Common myeloid progenitor, CD34-positive (primary cell): ENCODE measurements around the gene ITIH6.

Source experiments
- CTCF ChIA-PET: fragments of 350-600 bp; sonication (Branson Sonifier 250); formaldehyde crosslinking; loops from one replicate; lab custom pipeline; 2021; ENCODE audit warnings: antibody characterized with exemption; lab: Charles Lee
- POLR2A ChIA-PET: fragments of 350-600 bp; sonication (Branson Sonifier 250); formaldehyde crosslinking; loops from one replicate; lab custom pipeline; 2021; ENCODE audit warnings: antibody characterized with exemption; lab: Charles Lee
- DNase-seq, 3 donors: peaks; one replicate each; pipeline versions ENCODE4 v3.0.0 to v3.0.0-alpha.2; 2013
- H3K27ac ChIP-seq, 2 experiments: 1 replicate in 1 of 2; 2 replicates in 1 of 2; pipeline ENCODE4 v1.7.0; 2013; ENCODE audit warnings: inconsistent platforms in 2 of 2, low read length in 2 of 2, mild to moderate bottlenecking in 2 of 2, low read depth in 1 of 2, moderate library complexity in 1 of 2; ENCODE audit not compliant: severe bottlenecking in 2 of 2, insufficient read depth in 1 of 2, poor library complexity in 1 of 2
- H3K27me3 ChIP-seq, 5 experiments: replicated peaks in 2 of 5; 1 replicate in 3 of 5; 2 replicates in 2 of 5; pipeline versions ENCODE4 v1.6.1 to v1.7.0; 2013; ENCODE audit warnings: low read length in 4 of 5, mild to moderate bottlenecking in 2 of 5, moderate library complexity in 2 of 5, inconsistent platforms in 1 of 5; ENCODE audit not compliant: insufficient read depth in 5 of 5, control insufficient read depth in 4 of 5
- H3K36me3 ChIP-seq, 4 experiments: 1 replicate in 2 of 4; 2 replicates in 2 of 4; pipeline versions ENCODE4 v1.6.1 to v1.7.0; 2013; ENCODE audit warnings: low read length in 3 of 4, control low read depth in 1 of 4, mild to moderate bottlenecking in 1 of 4; ENCODE audit not compliant: control insufficient read depth in 4 of 4, insufficient read depth in 4 of 4
- H3K4me1 ChIP-seq, 4 experiments: 1 replicate in 3 of 4; 2 replicates in 1 of 4; pipeline versions ENCODE4 v1.6.1 to v1.7.1; 2013; ENCODE audit warnings: low read length in 3 of 4, mild to moderate bottlenecking in 3 of 4, control low read depth in 1 of 4, inconsistent platforms in 1 of 4, moderate library complexity in 1 of 4; ENCODE audit not compliant: control insufficient read depth in 4 of 4, insufficient read depth in 4 of 4; ENCODE audit errors: control extremely low read depth in 1 of 4
- H3K4me3 ChIP-seq, 7 experiments: 1 replicate in 4 of 7; 2 replicates in 3 of 7; pipeline versions ENCODE4 v1.5.1 to v1.7.0; 2013; ENCODE audit warnings: mild to moderate bottlenecking in 7 of 7, low read length in 6 of 7, moderate library complexity in 6 of 7, inconsistent platforms in 2 of 7, low read depth in 2 of 7, control low read depth in 1 of 7; ENCODE audit not compliant: insufficient read depth in 4 of 7, control insufficient read depth in 1 of 7; ENCODE audit errors: extremely low read depth in 1 of 7
- H3K9me3 ChIP-seq, 5 experiments: 1 replicate in 4 of 5; 2 replicates in 1 of 5; pipeline versions ENCODE4 v1.6.1 to v1.7.1; 2013; ENCODE audit warnings: low read length in 4 of 5, mild to moderate bottlenecking in 2 of 5, inconsistent platforms in 1 of 5, low read depth in 1 of 5, moderate library complexity in 1 of 5; ENCODE audit not compliant: control insufficient read depth in 4 of 5, insufficient read depth in 2 of 5; ENCODE audit errors: control extremely low read depth in 1 of 5
- WGBS: methylation state at CpG from one replicate; pipeline ENCODE4 v1.1.5; 2013; ENCODE audit not compliant: insufficient coverage; 5-methylcytosine and 5-hydroxymethylcytosine counted together

ITIH6 gene

DNA sequence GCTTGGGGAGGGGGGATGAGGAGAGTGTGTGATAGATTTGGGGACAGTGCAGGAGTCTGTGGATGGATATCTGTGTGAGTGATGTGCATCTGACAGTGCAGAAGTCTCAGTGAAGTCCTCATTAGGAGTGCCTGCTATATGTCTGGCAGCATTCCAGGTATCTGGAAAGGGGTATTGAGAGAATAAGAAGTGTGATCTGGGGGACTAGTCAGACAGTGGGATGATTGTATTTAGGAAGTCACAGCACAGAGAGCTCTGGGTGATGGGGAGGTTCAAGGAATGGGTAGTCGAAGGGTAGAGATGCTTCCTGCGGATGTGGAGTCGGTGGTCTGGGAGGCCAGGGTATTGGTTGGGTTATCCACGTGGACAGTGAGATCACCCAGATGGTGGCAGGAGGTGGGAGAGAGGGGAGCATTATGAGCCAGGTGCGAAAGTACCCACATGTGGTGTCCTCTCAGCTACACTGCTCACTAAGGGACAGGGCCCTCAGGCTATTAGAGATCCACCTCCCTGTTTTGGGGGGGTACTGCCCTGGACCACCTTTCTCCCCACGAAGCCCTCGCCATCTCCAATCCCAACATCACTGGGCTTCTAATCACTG lies 19.3 kb upstream of the ITIH6 start:
- H3K4me1 ChIP-seq = peaks cover 0 to 3% (median 2%) of the 10 kb centered on the region in 4 experiments
- WGBS = 66% methylated on average over 4 of the region's 7 CpGs
- H3K27ac ChIP-seq = no peak overlapping the region
- no peak overlapping the region for H3K4me3 ChIP-seq
- ChIA-PET CTCF (no interaction called here), POLR2A (no interaction called here)
- no peak for DNase-seq
- H3K9me3 ChIP-seq = no peaks in the 10 kb centered on the region
- peaks cover 3 to 38% (median 8%) of the 10 kb centered on the region in 4 experiments for H3K36me3 ChIP-seq
- H3K27me3 ChIP-seq = no peaks in the 10 kb centered on the region

DNA sequence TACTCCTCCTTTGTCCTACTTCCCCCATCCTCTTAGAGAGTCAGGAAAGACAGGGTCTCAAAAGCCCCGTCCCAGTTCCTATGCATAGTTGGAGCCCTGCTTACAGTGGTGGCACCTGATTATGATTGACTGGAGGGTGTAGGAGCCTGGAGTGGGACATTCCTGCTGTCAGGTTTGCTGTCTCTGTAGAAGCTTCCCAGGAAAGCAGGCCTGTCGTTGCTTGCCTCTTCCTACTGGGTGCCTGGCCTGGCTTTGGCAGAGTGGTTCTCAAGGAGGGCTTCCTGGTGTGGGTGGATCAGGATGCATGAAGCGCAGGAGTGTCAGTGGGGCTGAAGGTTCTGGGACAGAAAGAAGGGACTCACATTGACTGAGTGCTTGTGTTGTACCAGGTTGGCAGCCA lies 14.3 kb upstream of the ITIH6 start:
- H3K27ac ChIP-seq = no peak overlapping the region
- CTCF ChIA-PET = no interaction called here
- H3K27me3 ChIP-seq = no peaks in the 10 kb centered on the region
- peaks cover 7 to 64% (median 24%) of the 10 kb centered on the region in 4 experiments for H3K36me3 ChIP-seq
- 75% methylated on average over 2 of the region's 3 CpGs for WGBS
- H3K9me3 ChIP-seq = no peaks in the 10 kb centered on the region
- POLR2A ChIA-PET = no interaction called here
- no peak for DNase-seq
- H3K4me1 ChIP-seq = peaks cover 0 to 8% (median 6%) of the 10 kb centered on the region in 4 experiments
- no peak overlapping the region for H3K4me3 ChIP-seq

DNA sequence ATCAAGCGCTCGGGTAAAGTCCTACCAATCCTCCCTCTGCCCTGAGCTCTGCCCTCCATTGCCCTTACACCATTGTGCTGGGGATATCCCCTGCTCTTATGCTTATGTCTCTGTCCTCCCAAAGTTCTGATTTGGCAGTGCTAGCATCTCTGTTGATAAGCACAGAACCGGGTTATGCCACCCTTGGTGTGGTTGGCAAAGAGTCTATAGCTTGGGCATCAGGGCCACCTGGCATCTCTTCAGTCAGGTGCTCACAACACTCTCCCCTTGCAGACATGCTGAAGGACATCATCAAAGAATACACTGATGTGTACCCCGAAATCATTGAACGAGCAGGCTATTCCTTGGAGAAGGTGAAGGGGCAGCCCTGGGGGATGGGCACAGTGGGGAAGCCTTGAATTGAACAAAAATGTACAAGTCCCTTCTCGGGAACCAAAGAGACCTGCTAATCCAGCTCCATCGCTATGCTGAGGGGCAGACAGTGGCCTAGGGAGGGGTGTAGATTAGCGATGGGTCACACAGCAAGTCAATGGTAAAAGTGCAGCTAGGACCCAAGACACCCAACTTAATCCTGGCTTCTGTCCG lies 13.3 kb upstream of the ITIH6 start:
- Histone ChIP-seq H3K27me3 (no peaks in the 10 kb centered on the region), H3K4me1 (peaks cover 0 to 8% (median 6%) of the 10 kb centered on the region in 4 experiments), H3K36me3 (peaks cover 7 to 64% (median 24%) of the 10 kb centered on the region in 4 experiments), H3K4me3 (no peak overlapping the region), H3K27ac (no peak overlapping the region), H3K9me3 (no peaks in the 10 kb centered on the region)
- DNase-seq = no peak
- CTCF ChIA-PET = no interaction called here
- POLR2A ChIA-PET = no interaction called here
- WGBS = 90% methylated on average over 8 of the region's 9 CpGs

DNA sequence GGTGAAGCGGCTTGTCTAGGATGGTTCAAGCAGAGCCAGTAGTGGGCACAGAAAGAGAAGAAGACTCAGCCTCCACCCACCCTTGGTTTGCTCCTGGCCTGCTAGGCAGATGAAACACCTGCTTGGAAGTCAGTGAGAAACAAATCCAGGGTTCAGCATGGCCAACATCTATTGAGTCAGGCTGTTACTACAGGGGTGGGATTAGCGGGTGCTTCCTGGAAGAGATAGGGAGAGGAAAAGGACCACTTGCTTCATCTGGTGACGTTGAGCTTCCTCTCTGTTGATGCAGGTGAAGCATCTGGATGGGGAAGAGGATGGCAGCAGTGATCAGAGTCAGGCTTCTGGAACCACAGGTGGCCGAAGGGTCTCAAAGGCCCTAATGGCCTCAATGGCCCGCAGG lies 12.5 kb upstream of the ITIH6 start:
- Histone ChIP-seq H3K9me3 (no peaks in the 10 kb centered on the region), H3K27me3 (no peaks in the 10 kb centered on the region), H3K36me3 (peaks cover 7 to 58% (median 23%) of the 10 kb centered on the region in 4 experiments), H3K4me3 (no peak overlapping the region), H3K4me1 (peaks cover 0 to 8% (median 6%) of the 10 kb centered on the region in 4 experiments), H3K27ac (no peak overlapping the region)
- no peak for DNase-seq
- CTCF ChIA-PET = no interaction called here
- POLR2A ChIA-PET = no interaction called here
- WGBS = 84% methylated on average over 4 of the region's 5 CpGs

DNA sequence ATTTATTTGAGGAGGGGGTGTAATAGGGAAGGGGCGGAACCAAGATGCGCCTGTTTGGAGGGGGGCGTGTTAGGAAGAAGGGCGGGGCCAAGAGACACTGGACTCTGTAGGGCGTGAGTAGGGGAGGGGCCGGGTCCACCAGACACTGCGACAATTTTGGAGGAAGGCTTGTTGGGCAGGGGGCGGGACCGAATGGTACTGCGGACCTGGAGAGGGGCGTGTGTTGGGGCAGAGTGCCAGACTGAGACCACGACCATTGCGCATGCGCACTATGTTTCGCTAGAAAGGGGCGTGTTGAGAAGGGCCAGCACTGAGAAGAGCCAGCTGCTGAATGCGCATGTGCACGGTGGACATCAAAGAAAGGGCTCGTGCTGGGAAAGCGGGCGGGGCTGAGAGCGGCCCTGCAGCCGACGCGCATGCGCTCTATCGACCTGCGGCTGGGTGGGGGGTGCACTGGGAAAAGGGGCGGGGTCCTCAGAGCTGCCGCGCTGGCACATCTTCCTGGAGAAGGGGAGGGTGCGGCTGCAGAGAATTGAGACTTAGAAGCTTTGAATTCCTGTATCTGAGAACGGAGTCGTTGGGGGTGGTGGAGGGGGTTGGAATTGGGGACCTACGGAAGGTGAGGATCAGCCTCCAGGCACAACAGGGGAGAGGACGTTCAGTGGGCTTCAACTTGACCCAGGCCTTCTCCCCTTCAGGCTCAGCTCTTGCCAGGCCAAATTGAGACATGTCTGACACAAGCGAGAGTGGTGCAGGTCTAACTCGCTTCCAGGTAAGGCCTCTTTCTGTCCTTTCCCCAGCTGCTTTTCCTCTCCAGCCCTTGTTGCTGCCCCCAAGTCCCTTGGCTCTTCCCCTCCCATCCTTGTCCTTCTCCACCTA lies 10.8 kb upstream of the ITIH6 start:
- Histone ChIP-seq H3K36me3 (peaks cover 7 to 41% (median 20%) of the 10 kb centered on the region in 4 experiments), H3K4me3 (peak overlapping the region; percentile 57 to 91 (median 73)), H3K27ac (peak overlapping the region; percentile 44 to 71), H3K27me3 (no peaks in the 10 kb centered on the region), H3K4me1 (peaks cover 0 to 8% (median 6%) of the 10 kb centered on the region in 4 experiments), H3K9me3 (no peaks in the 10 kb centered on the region)
- 36% methylated on average over 33 of the region's 38 CpGs for WGBS
- POLR2A ChIA-PET = interaction anchor here (0.6 kb wide), 2 partner anchors 50 to 1714 kb away, joined by 4 to 5 read pairs; no protein-coding TSS in a partner anchor
- DNase-seq = peak; percentile 94 to 97 (median 96)
- CTCF ChIA-PET = no interaction called here

DNA sequence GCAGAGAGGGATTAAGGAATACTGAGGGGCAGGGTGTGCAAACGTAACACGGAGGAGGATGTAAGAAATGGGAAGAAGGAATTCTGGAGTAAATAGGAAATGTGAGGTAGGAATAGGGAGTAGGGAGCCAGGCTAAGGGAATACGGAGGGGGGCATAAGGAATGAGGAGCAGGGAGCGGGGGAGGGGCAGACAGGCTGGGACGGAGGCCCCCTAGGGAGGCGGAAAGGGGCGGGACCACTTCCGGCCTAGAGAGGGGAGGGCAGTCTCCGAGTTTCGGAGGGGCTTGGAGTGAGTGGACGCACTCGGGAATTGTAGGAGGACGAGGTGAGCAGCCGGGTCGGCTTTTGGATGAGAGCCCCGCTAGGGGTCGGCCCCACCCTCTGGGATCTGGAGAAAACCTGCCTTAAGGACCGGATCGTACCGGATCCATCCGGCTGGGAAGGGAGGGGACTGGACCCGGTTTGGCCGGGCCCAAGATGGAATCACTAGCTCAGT lies 10.1 kb upstream of the ITIH6 start:
- peak overlapping the region; percentile 57 to 91 (median 73) for H3K4me3 ChIP-seq
- WGBS = 23% methylated on average over 19 of the region's 23 CpGs
- ChIA-PET POLR2A (interaction anchor here (0.6 to 1.1 kb wide), 2 partner anchors 49 to 169 kb away, joined by 4 to 5 read pairs; no protein-coding TSS in a partner anchor), CTCF (no interaction called here)
- H3K27ac ChIP-seq = peak overlapping the region; percentile 44 to 71
- no peaks in the 10 kb centered on the region for H3K27me3 ChIP-seq
- H3K36me3 ChIP-seq = peaks cover 5 to 34% (median 18%) of the 10 kb centered on the region in 4 experiments
- no peaks in the 10 kb centered on the region for H3K9me3 ChIP-seq
- H3K4me1 ChIP-seq = peaks cover 0 to 8% (median 6%) of the 10 kb centered on the region in 4 experiments
- DNase-seq = no peak
